GM06990 (cell line): ENCODE data around the gene ENOPH1.
A peak's percentile ranks its signal among the peaks of the same experiment; 100 is the strongest.

Source experiments
- DNase-seq: peaks from one replicate; pipeline ENCODE4 v3.0.0-alpha.2; 2011; ENCODE audit not compliant: insufficient read length; ENCODE audit errors: extremely low read depth
- H3K27me3 ChIP-seq: replicated peaks from 2 replicates; pipeline ENCODE4 v1.6.0; 2011; ENCODE audit warnings: low read length; ENCODE audit not compliant: control insufficient read depth, insufficient read depth
- H3K36me3 ChIP-seq: 2 replicates; pipeline ENCODE4 v1.5.1; 2011; ENCODE audit warnings: low read length; ENCODE audit not compliant: control insufficient read depth, insufficient read depth
- H3K4me3 ChIP-seq: replicated peaks from 2 replicates; pipeline ENCODE4 v1.5.1; 2011; ENCODE audit warnings: low read depth, mild to moderate bottlenecking, control low read depth, low read length
- TF ChIP-seq, protein P1 (sequence below): IDR thresholded peaks from 2 replicates; pipeline ENCODE4 v1.5.1; 2011; ENCODE audit warnings: low read length, control low read depth, mild to moderate bottlenecking, inconsistent platforms; ENCODE audit not compliant: insufficient read depth, poor library complexity, severe bottlenecking

ENOPH1 gene

GRCh38 chr4:82422616-82423015 is 7.8 kb upstream of the ENOPH1 start:
- no peak for DNase-seq
- no peak overlapping the region for H3K4me3 ChIP-seq
- TF ChIP-seq, protein P1, sequence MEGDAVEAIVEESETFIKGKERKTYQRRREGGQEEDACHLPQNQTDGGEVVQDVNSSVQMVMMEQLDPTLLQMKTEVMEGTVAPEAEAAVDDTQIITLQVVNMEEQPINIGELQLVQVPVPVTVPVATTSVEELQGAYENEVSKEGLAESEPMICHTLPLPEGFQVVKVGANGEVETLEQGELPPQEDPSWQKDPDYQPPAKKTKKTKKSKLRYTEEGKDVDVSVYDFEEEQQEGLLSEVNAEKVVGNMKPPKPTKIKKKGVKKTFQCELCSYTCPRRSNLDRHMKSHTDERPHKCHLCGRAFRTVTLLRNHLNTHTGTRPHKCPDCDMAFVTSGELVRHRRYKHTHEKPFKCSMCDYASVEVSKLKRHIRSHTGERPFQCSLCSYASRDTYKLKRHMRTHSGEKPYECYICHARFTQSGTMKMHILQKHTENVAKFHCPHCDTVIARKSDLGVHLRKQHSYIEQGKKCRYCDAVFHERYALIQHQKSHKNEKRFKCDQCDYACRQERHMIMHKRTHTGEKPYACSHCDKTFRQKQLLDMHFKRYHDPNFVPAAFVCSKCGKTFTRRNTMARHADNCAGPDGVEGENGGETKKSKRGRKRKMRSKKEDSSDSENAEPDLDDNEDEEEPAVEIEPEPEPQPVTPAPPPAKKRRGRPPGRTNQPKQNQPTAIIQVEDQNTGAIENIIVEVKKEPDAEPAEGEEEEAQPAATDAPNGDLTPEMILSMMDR, result no peak
- H3K27me3 ChIP-seq, result no peaks in the 10 kb centered on the region
- H3K36me3 ChIP-seq, result peaks cover 6% of the 10 kb centered on the region

- H3K36me3 ChIP-seq, result peaks cover 6% of the 10 kb centered on the region
- TF ChIP-seq, protein P1, result no peak
These were observed 6.9 kb upstream of the ENOPH1 start for GRCh38 chr4:82423245-82424054.

DNA sequence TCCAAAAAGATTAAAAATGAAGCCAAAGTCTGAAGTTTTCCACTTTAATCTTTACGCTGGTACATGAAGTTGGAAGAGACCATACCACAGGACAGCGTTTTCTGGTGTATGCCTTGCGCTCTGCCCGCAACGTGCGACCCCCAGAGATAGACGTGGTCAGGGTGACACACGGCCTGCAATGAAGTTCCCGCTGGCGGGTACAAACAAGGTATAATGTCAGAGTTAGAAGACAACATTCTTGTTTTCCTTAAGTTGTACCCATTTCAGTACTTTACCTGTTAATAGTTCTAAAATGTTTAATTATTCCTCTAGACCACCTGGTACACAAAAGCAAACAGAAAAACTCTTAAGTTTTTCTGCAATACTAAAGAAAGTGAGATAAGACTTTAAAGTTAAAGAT is 4.9 kb upstream of the ENOPH1 start:
- TF ChIP-seq, protein P1, result no peak
- no peaks in the 10 kb centered on the region for H3K27me3 ChIP-seq
- no peak overlapping the region for H3K4me3 ChIP-seq
- peaks cover 6% of the 10 kb centered on the region for H3K36me3 ChIP-seq
- DNase-seq, result no peak

More at GRCh38 chr4:82423245-82424054, 6.9 kb upstream of the ENOPH1 start:
- no peak for DNase-seq
- Histone ChIP-seq H3K4me3 (no peak overlapping the region), H3K27me3 (no peaks in the 10 kb centered on the region)

GRCh38 chr4:82428526-82428968 is 1.8 kb upstream of the ENOPH1 start:
- TF ChIP-seq, protein P1, result no peak
- no peak for DNase-seq
- peak overlapping the region; percentile 76 for H3K4me3 ChIP-seq
- H3K36me3 ChIP-seq, result peaks cover 6% of the 10 kb centered on the region
- H3K27me3 ChIP-seq, result no peaks in the 10 kb centered on the region

- TF ChIP-seq, protein P1, result peak; percentile 41
- peak; percentile 97 for DNase-seq
These were observed 1.2 kb upstream of the ENOPH1 start for GRCh38 chr4:82428969-82429727.

More at GRCh38 chr4:82428969-82429727, 1.2 kb upstream of the ENOPH1 start:
- H3K27me3 ChIP-seq, result no peaks in the 10 kb centered on the region
- H3K4me3 ChIP-seq, result peak overlapping the region; percentile 76
- peaks cover 4% of the 10 kb centered on the region for H3K36me3 ChIP-seq
